Measurements from ENCODE around the gene ZBTB16. TPM values are rescaled to one million over a fixed set of nuclear protein-coding genes. Genes with fewer than 3 reads are reported as not detected.

Gene ZBTB16
- polyA plus RNA-seq, 1 donor, result 0.93 TPM

Other genes starting within 250 kb of the ZBTB16 start
- 59.7 TPM for gene USP28, start 184.1 kb upstream of the ZBTB16 start, polyA plus RNA-seq (ENCODE audit: insufficient read length)
- gene HTR3B, start 154.9 kb upstream of the ZBTB16 start, polyA plus RNA-seq (ENCODE audit: insufficient read length), result 0.12 TPM
- gene HTR3A, start 84.6 kb upstream of the ZBTB16 start, polyA plus RNA-seq (ENCODE audit: insufficient read length), result not detected
- gene NNMT, start 236.7 kb downstream of the ZBTB16 start, polyA plus RNA-seq (ENCODE audit: insufficient read length), result 0.48 TPM